Measurements from ENCODE around the gene DUSP5. TPM values are rescaled to one million over a fixed set of nuclear protein-coding genes. Genes with fewer than 3 reads are reported as not detected.

DUSP5 gene
- total RNA-seq, 1 experiment from 2014 or later = 14.2 TPM

DNA sequence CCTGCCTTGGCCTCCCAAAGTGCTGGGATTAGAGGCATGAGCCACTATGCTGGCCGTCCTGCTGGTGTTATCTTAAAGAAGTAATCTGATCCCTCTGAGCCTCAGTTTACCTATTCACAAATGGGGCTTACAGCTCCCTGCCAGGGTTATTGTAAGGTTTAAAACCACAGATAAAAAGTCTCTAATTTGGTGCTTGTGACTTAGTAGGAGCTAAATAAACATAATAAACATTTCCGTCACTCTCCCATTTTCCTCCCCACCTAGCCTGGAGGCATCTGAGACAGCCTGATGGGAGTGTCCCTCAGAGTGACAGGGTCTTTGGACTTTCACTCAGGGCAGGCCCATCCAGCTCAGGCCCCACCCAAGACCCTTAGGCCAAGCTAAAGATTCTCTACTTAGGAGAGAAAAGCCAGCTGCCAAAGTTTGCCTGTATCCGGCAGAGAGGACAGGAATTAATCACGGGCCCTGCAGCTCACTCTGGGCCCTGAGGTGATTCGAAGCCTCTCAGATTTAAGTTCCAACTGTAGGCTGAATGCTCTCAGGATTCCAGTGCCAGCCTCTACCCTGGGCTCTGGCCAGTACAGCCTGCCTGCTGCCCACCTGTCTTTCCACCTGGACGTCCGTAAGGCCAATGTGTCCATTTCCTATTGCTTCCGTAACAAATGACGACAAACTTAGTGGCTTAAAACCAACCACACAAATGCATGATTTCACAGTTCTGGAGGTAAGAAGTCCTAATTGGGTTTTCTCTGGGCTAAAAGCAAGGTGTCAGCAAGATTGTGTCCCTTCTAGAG is 21.8 kb upstream of the DUSP5 start:
- no peak for DNase-seq
- POLR2A ChIA-PET (ENCODE audit: unreplicated experiment) = no interaction called here

DNA sequence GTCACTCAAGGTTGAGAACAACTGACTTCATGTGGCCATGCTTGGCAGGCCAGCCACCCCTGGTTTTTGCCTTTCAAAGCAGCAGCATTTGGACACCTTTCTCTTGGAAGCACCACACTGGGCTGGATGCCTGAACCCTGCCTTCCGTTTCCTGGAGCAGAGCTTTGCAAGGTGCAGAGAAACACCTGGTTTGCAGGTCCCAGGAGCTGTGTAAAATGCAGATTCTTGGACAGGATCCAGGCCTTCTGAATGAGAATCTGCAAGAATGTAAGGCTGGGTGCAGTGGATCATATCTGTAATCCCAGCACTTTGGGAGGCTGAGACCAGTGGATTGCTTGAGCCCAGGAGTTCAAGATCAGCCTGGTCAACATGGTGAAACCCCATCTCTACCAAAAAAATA is 18.0 kb upstream of the DUSP5 start:
- H3K36me3 ChIP-seq (ENCODE audit: low read depth) = no peaks in the 10 kb centered on the region
- DNase-seq = no peak
- no TSS peak for BruUV-seq (replicated peaks)
- H2AFZ ChIP-seq = no peak overlapping the region
- H3K79me2 ChIP-seq (ENCODE audit: low read depth) = no peaks in the 10 kb centered on the region
- peaks cover 11% of the 10 kb centered on the region; the same call in 1 of the 2 replicates for H3F3A ChIP-seq (ENCODE audit: insufficient read depth, low read depth)
- ChIA-PET CTCF (no interaction called here), POLR2A (ENCODE audit: unreplicated experiment) (no interaction called here)
- no peak overlapping the region for H3K4me3 ChIP-seq
- H3K4me1 ChIP-seq (replicated peaks; ENCODE audit: insufficient read depth) = peaks cover 8% of the 10 kb centered on the region; the same call in 1 of the 2 replicates
- intact Hi-C loops (cut with micrococcal nuclease; ENCODE audit: unreplicated experiment) = no loop called here
- TF ChIP-seq, protein P1, sequence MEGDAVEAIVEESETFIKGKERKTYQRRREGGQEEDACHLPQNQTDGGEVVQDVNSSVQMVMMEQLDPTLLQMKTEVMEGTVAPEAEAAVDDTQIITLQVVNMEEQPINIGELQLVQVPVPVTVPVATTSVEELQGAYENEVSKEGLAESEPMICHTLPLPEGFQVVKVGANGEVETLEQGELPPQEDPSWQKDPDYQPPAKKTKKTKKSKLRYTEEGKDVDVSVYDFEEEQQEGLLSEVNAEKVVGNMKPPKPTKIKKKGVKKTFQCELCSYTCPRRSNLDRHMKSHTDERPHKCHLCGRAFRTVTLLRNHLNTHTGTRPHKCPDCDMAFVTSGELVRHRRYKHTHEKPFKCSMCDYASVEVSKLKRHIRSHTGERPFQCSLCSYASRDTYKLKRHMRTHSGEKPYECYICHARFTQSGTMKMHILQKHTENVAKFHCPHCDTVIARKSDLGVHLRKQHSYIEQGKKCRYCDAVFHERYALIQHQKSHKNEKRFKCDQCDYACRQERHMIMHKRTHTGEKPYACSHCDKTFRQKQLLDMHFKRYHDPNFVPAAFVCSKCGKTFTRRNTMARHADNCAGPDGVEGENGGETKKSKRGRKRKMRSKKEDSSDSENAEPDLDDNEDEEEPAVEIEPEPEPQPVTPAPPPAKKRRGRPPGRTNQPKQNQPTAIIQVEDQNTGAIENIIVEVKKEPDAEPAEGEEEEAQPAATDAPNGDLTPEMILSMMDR (conservative IDR thresholded peaks at IDR 0.05) = no peak
- TF ChIP-seq EZH2 (IDR thresholded peaks at IDR 0.05; ENCODE audit: low read depth) = no peak
- H3K9me2 ChIP-seq (ENCODE audit: insufficient read depth) = no peaks in the 10 kb centered on the region
- no peaks in the 10 kb centered on the region for H3K9me3 ChIP-seq (ENCODE audit: insufficient read depth, low read depth)
- no peak overlapping the region for H3K27ac ChIP-seq
- H3K27me3 ChIP-seq (ENCODE audit: insufficient read depth, low read depth) = no peaks in the 10 kb centered on the region
- H3K4me2 ChIP-seq = no peak overlapping the region
- H4K20me1 ChIP-seq (ENCODE audit: insufficient read depth) = no peaks in the 10 kb centered on the region

More for the DNA sequence above, 21.8 kb upstream of the DUSP5 start:
- Histone ChIP-seq H4K20me1 (ENCODE audit: insufficient read depth) (no peaks in the 10 kb centered on the region), H3K27ac (no peak overlapping the region), H3F3A (ENCODE audit: insufficient read depth, low read depth) (no peaks in the 10 kb centered on the region), H3K4me1 (replicated peaks; ENCODE audit: insufficient read depth) (no peaks in the 10 kb centered on the region), H3K36me3 (ENCODE audit: low read depth) (no peaks in the 10 kb centered on the region), H3K4me2 (no peak overlapping the region), H3K27me3 (ENCODE audit: insufficient read depth, low read depth) (no peaks in the 10 kb centered on the region), H3K4me3 (no peak overlapping the region), H2AFZ (no peak overlapping the region), H3K9me3 (ENCODE audit: insufficient read depth, low read depth) (no peaks in the 10 kb centered on the region), H3K9me2 (ENCODE audit: insufficient read depth) (no peaks in the 10 kb centered on the region), H3K79me2 (ENCODE audit: low read depth) (no peaks in the 10 kb centered on the region)
- CTCF ChIA-PET = no interaction called here
- intact Hi-C loops (cut with micrococcal nuclease; ENCODE audit: unreplicated experiment) = no loop called here
- no TSS peak for BruUV-seq (replicated peaks)
- TF ChIP-seq, protein P1 (conservative IDR thresholded peaks at IDR 0.05) = no peak
- TF ChIP-seq EZH2 (IDR thresholded peaks at IDR 0.05; ENCODE audit: low read depth) = no peak

DNA sequence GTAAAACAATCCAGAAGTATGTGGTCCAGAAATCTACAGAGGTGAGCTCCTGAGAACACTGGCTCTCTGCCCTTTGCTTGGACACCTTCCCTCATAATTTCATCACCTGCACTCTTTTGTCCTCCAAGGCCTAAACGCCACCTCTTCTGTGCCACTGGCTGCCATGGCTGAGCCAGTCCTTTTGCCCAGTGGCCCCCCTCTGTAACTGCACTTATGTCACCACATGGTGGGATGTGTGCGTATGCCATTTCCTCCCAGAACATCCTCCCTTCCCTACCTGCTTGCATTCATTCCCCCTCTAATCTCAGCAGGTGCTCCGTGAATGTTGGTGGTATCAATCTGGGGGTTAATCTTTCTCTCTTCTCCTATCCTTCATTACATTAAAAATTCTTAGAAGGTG is 17.3 kb upstream of the DUSP5 start:
- no peaks in the 10 kb centered on the region for H4K20me1 ChIP-seq (ENCODE audit: insufficient read depth)
- DNase-seq = no peak
- no peak overlapping the region for H2AFZ ChIP-seq
- no peak overlapping the region for H3K4me2 ChIP-seq
- TF ChIP-seq EZH2 (IDR thresholded peaks at IDR 0.05; ENCODE audit: low read depth) = no peak
- TF ChIP-seq, protein P1 (conservative IDR thresholded peaks at IDR 0.05) = no peak
- H3K9me2 ChIP-seq (ENCODE audit: insufficient read depth) = no peaks in the 10 kb centered on the region
- BruUV-seq (replicated peaks) = no TSS peak
- ChIA-PET POLR2A (ENCODE audit: unreplicated experiment) (no interaction called here), CTCF (no interaction called here)
- H3K4me3 ChIP-seq = no peak overlapping the region
- no peaks in the 10 kb centered on the region for H3K9me3 ChIP-seq (ENCODE audit: insufficient read depth, low read depth)
- peaks cover 11% of the 10 kb centered on the region; the same call in 1 of the 2 replicates for H3F3A ChIP-seq (ENCODE audit: insufficient read depth, low read depth)
- H3K79me2 ChIP-seq (ENCODE audit: low read depth) = no peaks in the 10 kb centered on the region
- no peaks in the 10 kb centered on the region for H3K27me3 ChIP-seq (ENCODE audit: insufficient read depth, low read depth)
- H3K27ac ChIP-seq = no peak overlapping the region
- peaks cover 8% of the 10 kb centered on the region; the same call in 1 of the 2 replicates for H3K4me1 ChIP-seq (replicated peaks; ENCODE audit: insufficient read depth)
- H3K36me3 ChIP-seq (ENCODE audit: low read depth) = no peaks in the 10 kb centered on the region
- intact Hi-C loops (cut with micrococcal nuclease; ENCODE audit: unreplicated experiment) = no loop called here

All from PC-9 (cell line).